Caco-2 (cell line): ENCODE results near the gene C11orf86. TPM values are rescaled to one million over a fixed set of nuclear protein-coding genes. Genes with fewer than 3 reads are reported as not detected.

Experiments used
- BruUV-seq: library from RNA; stranded (reverse); fragments of 400-500 nt; replicated peaks from 2 replicates; lab custom pipeline; 2021; lab: Mats Ljungman, UMichigan
- CTCF ChIA-PET: fragments of 300-600 bp; sonication (Branson Sonifier 250); formaldehyde crosslinking; loops from one replicate; lab custom pipeline; 2022; ENCODE audit warnings: antibody characterized with exemption; lab: Charles Lee
- POLR2A ChIA-PET: fragments of 300-600 bp; sonication (Branson Sonifier 250); formaldehyde crosslinking; loops from one replicate; lab custom pipeline; 2022; ENCODE audit warnings: antibody characterized with exemption; lab: Charles Lee
- DNase-seq, 2 experiments: peaks; one replicate each; pipeline versions ENCODE4 v3.0.0 to v3.0.0-alpha.2; 2020 to 2022
- H3K27me3 ChIP-seq: replicated peaks from 2 replicates; pipeline ENCODE4 v1.6.0; 2011; ENCODE audit warnings: low read length; ENCODE audit not compliant: control insufficient read depth, insufficient read depth
- H3K36me3 ChIP-seq: 2 replicates; pipeline ENCODE4 v1.5.1; 2011; ENCODE audit warnings: low read length; ENCODE audit not compliant: control insufficient read depth, insufficient read depth
- H3K4me1 ChIP-seq: fragments of 250-450 bp; sonication (Bioruptor Pico); 2 replicates; pipeline ENCODE4 v1.5.1; 2020; ENCODE audit warnings: mild to moderate bottlenecking
- H3K4me3 ChIP-seq: 2 replicates; pipeline ENCODE4 v1.5.1; 2011; ENCODE audit warnings: low read depth, mild to moderate bottlenecking, control low read depth, low read length
- H3K9me3 ChIP-seq: fragments of 250-450 bp; sonication (Bioruptor Pico); 2 replicates; pipeline ENCODE4 v1.5.1; 2020; ENCODE audit warnings: mild to moderate bottlenecking, moderate library complexity
- H3K27ac Mint-ChIP-seq: one replicate; pipeline ENCODE4 v1.8.0; 2022; ENCODE audit warnings: mixed read lengths; ENCODE audit not compliant: unreplicated experiment
- H3K27me3 Mint-ChIP-seq: one replicate; pipeline ENCODE4 v1.8.0; 2022; ENCODE audit warnings: mixed read lengths; ENCODE audit not compliant: insufficient read depth, unreplicated experiment
- H3K36me3 Mint-ChIP-seq: one replicate; pipeline ENCODE4 v1.8.0; 2022; ENCODE audit warnings: mild to moderate bottlenecking, mixed read lengths; ENCODE audit not compliant: insufficient read depth, unreplicated experiment
- H3K4me1 Mint-ChIP-seq: one replicate; pipeline ENCODE4 v1.8.0; 2022; ENCODE audit warnings: low read depth, mixed read lengths; ENCODE audit not compliant: unreplicated experiment
- H3K4me3 Mint-ChIP-seq: one replicate; pipeline ENCODE4 v1.8.0; 2022; ENCODE audit warnings: mild to moderate bottlenecking, moderate library complexity, mixed read lengths; ENCODE audit not compliant: unreplicated experiment
- H3K9me3 Mint-ChIP-seq: one replicate; pipeline ENCODE4 v1.8.0; 2022; ENCODE audit warnings: mixed read lengths; ENCODE audit not compliant: unreplicated experiment
- intact Hi-C: fragments of 100-400 bp; cut with micrococcal nuclease; formaldehyde crosslinking; loops from one replicate; pipeline ENCODE4 v1.10.0; 2022; ENCODE audit not compliant: unreplicated experiment
- total RNA-seq: library from RNA; stranded (reverse); gene quantifications from 2 replicates; pipeline ENCODE4 v1.2.3, GENCODE V29; 2022
- TF ChIP-seq, protein P1 (sequence below), 2 experiments: fragments of 200-600 bp in 1 of 2; IDR thresholded peaks; 1 replicate in 1 of 2; 2 replicates in 1 of 2; pipeline versions ENCODE4 v1.5.1 to v1.8.0; 2011 to 2022; ENCODE audit warnings: antibody characterized with exemption in 1 of 2, control low read depth in 1 of 2, inconsistent platforms in 1 of 2, low read depth in 1 of 2, low read length in 1 of 2, mild to moderate bottlenecking in 1 of 2, moderate library complexity in 1 of 2; ENCODE audit not compliant: insufficient read depth in 1 of 2, severe bottlenecking in 1 of 2, unreplicated experiment in 1 of 2

Gene C11orf86
- total RNA-seq, 1 experiment from 2014 or later: not detected

DNA sequence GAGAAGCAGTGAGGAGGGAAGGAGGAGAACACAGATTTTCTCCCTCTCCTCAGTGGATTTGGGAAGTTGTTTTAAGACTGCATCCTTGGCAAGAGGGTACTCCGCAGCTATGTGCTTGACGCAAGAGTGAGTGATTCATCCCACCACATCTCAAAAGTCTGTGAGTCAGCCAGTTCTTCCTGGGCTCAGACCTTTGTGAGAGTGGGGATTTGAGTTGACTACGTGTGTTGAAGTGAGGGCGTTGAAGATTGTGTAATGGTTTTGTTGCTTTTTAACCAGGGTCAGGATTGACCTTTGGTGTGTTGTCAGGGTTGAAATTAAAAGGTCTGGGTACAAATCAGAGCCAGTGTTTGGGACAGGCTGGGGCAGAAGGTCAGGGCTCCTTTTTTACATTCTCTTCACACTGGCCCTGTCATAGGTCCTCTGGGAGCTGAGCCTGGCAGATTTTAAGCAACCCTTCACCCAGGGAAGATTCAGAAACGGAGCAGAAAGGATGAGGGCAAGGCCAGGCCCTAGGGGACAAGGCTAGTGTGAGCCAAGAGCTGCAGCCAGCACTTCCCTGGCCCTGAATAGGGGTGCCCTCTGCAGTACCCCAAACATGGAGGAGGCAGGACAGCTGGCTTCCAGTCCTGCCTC is 4.2 kb upstream of the C11orf86 start:
- H3K9me3 Mint-ChIP-seq: no peaks in the 10 kb centered on the region
- ChIA-PET POLR2A (interaction anchor here (0.6 to 1.0 kb wide), 2 partner anchors 115 to 317 kb away, joined by 4 to 7 read pairs; no protein-coding TSS in a partner anchor), CTCF (interaction anchor here (0.5 to 1.8 kb wide), 3 partner anchors 10 to 505 kb away, joined by 3 to 8 read pairs (median 3); partner anchors contain the start of gene PC)
- Histone ChIP-seq H3K4me3 (no peak overlapping the region), H3K9me3 (no peaks in the 10 kb centered on the region), H3K4me1 (peaks cover 29% of the 10 kb centered on the region), H3K27me3 (no peaks in the 10 kb centered on the region), H3K36me3 (no peaks in the 10 kb centered on the region)
- TF ChIP-seq, protein P1, sequence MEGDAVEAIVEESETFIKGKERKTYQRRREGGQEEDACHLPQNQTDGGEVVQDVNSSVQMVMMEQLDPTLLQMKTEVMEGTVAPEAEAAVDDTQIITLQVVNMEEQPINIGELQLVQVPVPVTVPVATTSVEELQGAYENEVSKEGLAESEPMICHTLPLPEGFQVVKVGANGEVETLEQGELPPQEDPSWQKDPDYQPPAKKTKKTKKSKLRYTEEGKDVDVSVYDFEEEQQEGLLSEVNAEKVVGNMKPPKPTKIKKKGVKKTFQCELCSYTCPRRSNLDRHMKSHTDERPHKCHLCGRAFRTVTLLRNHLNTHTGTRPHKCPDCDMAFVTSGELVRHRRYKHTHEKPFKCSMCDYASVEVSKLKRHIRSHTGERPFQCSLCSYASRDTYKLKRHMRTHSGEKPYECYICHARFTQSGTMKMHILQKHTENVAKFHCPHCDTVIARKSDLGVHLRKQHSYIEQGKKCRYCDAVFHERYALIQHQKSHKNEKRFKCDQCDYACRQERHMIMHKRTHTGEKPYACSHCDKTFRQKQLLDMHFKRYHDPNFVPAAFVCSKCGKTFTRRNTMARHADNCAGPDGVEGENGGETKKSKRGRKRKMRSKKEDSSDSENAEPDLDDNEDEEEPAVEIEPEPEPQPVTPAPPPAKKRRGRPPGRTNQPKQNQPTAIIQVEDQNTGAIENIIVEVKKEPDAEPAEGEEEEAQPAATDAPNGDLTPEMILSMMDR (IDR thresholded peaks at IDR 0.05; ENCODE audit: insufficient read depth in 1 of 2, low read depth in 1 of 2, low read length in 1 of 2, severe bottlenecking in 1 of 2, unreplicated experiment in 1 of 2): no peak
- peak overlapping the region; percentile 1 for H3K4me3 Mint-ChIP-seq
- no TSS peak for BruUV-seq
- intact Hi-C loops: no loop called here
- peak; percentile 53 to 76 for DNase-seq
- no peaks in the 10 kb centered on the region for H3K36me3 Mint-ChIP-seq
- peak overlapping the region; percentile 1 for H3K27ac Mint-ChIP-seq
- H3K27me3 Mint-ChIP-seq: no peaks in the 10 kb centered on the region
- peaks cover 7% of the 10 kb centered on the region for H3K4me1 Mint-ChIP-seq

DNA sequence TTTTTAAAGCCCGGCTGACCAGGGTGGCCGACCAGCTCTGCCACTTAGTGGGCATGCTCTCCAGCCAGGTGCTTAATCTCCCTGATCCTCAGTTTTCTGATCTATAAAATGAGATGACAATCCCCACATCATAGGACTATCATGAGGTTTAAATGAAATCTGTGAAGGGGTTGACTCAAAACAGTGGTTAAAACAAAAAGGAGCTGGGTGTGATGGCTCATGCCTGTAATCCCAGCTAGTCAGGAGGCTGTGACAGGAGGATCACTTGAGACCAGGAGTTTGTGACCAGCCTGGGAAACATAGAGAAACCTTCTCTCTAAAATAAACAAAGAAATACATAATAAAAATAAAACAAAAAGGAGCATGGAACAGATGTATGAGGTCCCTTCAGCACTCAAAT is 3.6 kb upstream of the C11orf86 start:
- Mint-ChIP-seq H3K9me3 (no peaks in the 10 kb centered on the region), H3K4me1 (peaks cover 1% of the 10 kb centered on the region), H3K4me3 (no peak overlapping the region), H3K27ac (no peak overlapping the region), H3K36me3 (no peaks in the 10 kb centered on the region), H3K27me3 (no peaks in the 10 kb centered on the region)
- DNase-seq: no peak
- POLR2A ChIA-PET: interaction anchor here (1.0 kb wide), 1 partner anchor 116 kb away, joined by 4 read pairs; no protein-coding TSS in a partner anchor
- intact Hi-C loops: no loop called here
- BruUV-seq: no TSS peak
- Histone ChIP-seq H3K27me3 (no peaks in the 10 kb centered on the region), H3K4me1 (peaks cover 24% of the 10 kb centered on the region), H3K9me3 (no peaks in the 10 kb centered on the region), H3K36me3 (no peaks in the 10 kb centered on the region), H3K4me3 (no peak overlapping the region)
- CTCF ChIA-PET: interaction anchor here (0.5 to 1.8 kb wide), 3 partner anchors 9 to 505 kb away, joined by 3 to 8 read pairs (median 3); partner anchors contain the start of gene PC
- TF ChIP-seq, protein P1 (IDR thresholded peaks at IDR 0.05; ENCODE audit: insufficient read depth in 1 of 2, low read depth in 1 of 2, low read length in 1 of 2, severe bottlenecking in 1 of 2, unreplicated experiment in 1 of 2): no peak

DNA sequence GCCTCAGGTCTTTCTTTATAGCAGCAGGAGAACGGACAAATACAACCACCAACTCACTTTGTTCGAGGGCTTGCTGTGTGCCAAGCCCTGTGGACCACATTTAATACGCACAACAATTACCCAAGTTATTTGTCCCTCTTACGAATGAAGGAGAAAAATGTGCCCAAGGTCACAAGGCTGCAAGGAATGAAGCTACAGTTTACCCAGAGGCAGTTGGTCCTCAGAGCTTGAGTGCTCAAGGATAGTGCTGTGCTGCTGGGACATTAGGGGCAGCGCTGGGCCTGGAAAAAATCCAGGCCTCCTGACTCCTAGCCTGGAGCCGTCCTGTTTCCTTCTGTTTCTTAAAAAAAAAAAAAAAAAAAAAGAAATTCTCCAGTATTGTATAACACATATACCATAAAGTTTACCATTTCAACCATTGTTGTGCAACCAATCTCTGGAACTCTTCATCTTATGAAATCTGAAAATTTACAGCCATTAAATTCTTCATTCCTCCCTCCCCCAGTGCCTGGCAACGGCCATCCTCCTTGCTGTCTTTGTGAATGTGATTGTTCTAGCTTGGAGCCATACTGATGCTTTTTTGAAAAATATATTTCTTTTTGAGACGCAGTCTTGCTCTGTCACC is 1.0 kb upstream of the C11orf86 start:
- H3K9me3 ChIP-seq: peaks cover 14% of the 10 kb centered on the region
- POLR2A ChIA-PET: no interaction called here
- Mint-ChIP-seq H3K4me1 (no peaks in the 10 kb centered on the region), H3K27ac (no peak overlapping the region), H3K36me3 (no peaks in the 10 kb centered on the region), H3K27me3 (no peaks in the 10 kb centered on the region), H3K4me3 (no peak overlapping the region), H3K9me3 (no peaks in the 10 kb centered on the region)
- H3K36me3 ChIP-seq: no peaks in the 10 kb centered on the region
- intact Hi-C loops: no loop called here
- CTCF ChIA-PET: interaction anchor here (0.7 kb wide), 1 partner anchor 33 kb away, joined by 4 read pairs; no protein-coding TSS in a partner anchor
- peaks cover 16% of the 10 kb centered on the region for H3K4me1 ChIP-seq
- H3K4me3 ChIP-seq: no peak overlapping the region
- no peaks in the 10 kb centered on the region for H3K27me3 ChIP-seq
- DNase-seq: no peak
- no TSS peak for BruUV-seq
- TF ChIP-seq, protein P1 (IDR thresholded peaks at IDR 0.05; ENCODE audit: insufficient read depth in 1 of 2, low read depth in 1 of 2, low read length in 1 of 2, severe bottlenecking in 1 of 2, unreplicated experiment in 1 of 2): no peak
